Gastroesophageal sphincter (tissue), 4 donors: Measurements from ENCODE around the gene NTNG2. TPM values are rescaled to one million over a fixed set of nuclear protein-coding genes. Genes with fewer than 3 reads are reported as not detected.

Source experiments
- ATAC-seq: fragments of 150-250 bp; one replicate; pipeline ENCODE4 v1.9.1; 2016; ENCODE audit warnings: mild to moderate bottlenecking, moderate library complexity
- H3K27ac ChIP-seq, 4 donors: fragments of 200-600 bp; sonication (generic) in 3 of 4; 1 replicate in 3 of 4; 2 replicates in 1 of 4; pipeline ENCODE4 v1.5.1; 2016 to 2019
- H3K27me3 ChIP-seq: fragments of 200-600 bp; sonication (generic); one replicate; pipeline ENCODE4 v1.5.1; 2019
- H3K36me3 ChIP-seq, 2 donors: fragments of 200-600 bp; sonication (generic); one replicate each; pipeline ENCODE4 v1.5.1; 2019; ENCODE audit warnings: control low read depth in 1 of 2
- H3K4me1 ChIP-seq, 3 donors: fragments of 200-600 bp; sonication (generic); 1 replicate in 2 of 3; 2 replicates in 1 of 3; pipeline ENCODE4 v1.5.1; 2016 to 2019; ENCODE audit warnings: control low read depth in 2 of 3
- H3K4me3 ChIP-seq, 2 donors: fragments of 200-600 bp; sonication (generic); one replicate each; pipeline ENCODE4 v1.5.1; 2019; ENCODE audit warnings: mild to moderate bottlenecking in 1 of 2, moderate library complexity in 1 of 2
- H3K9me3 ChIP-seq, 3 donors: fragments of 200-600 bp; sonication (generic); one replicate each; pipeline ENCODE4 v1.5.1; 2017 to 2019; ENCODE audit warnings: control low read depth in 2 of 3
- EP300 ChIP-seq: sonication (generic); formaldehyde crosslinking; IDR thresholded peaks from one replicate; pipeline ENCODE4 v1.6.1; 2017; ENCODE audit warnings: antibody characterized with exemption, mild to moderate bottlenecking
- POLR2A ChIP-seq, 2 donors: fragments of 450-650 bp; IDR thresholded peaks; one replicate each; pipeline ENCODE4 v1.6.1; 2017; ENCODE audit warnings: antibody characterized with exemption in 2 of 2, mild to moderate bottlenecking in 2 of 2, moderate library complexity in 1 of 2
- POLR2AphosphoS5 ChIP-seq: sonication (generic); formaldehyde crosslinking; IDR thresholded peaks from one replicate; pipeline ENCODE4 v1.6.1; 2017; ENCODE audit warnings: antibody characterized with exemption
- WGBS, 2 donors: methylation state at CpG; one replicate each; pipeline ENCODE4 v1.1.5; 2018; ENCODE audit warnings: low coverage in 1 of 2; 5-methylcytosine and 5-hydroxymethylcytosine counted together
- total RNA-seq, 4 donors: library from RNA; depleted of rRNA; stranded (reverse); fragments of >200 nt; gene quantifications; one replicate each; pipeline ENCODE4 v1.1.0, GENCODE V29; 2016
- TF ChIP-seq, protein P1 (sequence below), 4 experiments: fragments of 200-600 bp in 2 of 4; fragments of 450-650 bp in 2 of 4; sonication (generic) in 1 of 4; IDR thresholded peaks; one replicate each; pipeline ENCODE4 v1.5.1; 2017 to 2019; ENCODE audit warnings: antibody characterized with exemption in 4 of 4, mild to moderate bottlenecking in 2 of 4, moderate library complexity in 2 of 4

Gene NTNG2
- total RNA-seq, 4 donors from 2014 or later: 0.81 to 1.6 (median 1.3) TPM

- Histone ChIP-seq H3K27ac (peak overlapping the region in 1 of 4 donors; percentile 28), H3K36me3 (no peaks in the 10 kb centered on the region), H3K9me3 (no peaks in the 10 kb centered on the region), H3K27me3 (peaks cover 96% of the 10 kb centered on the region), H3K4me1 (peaks cover 0 to 48% (median 20%) of the 10 kb centered on the region in 3 donors), H3K4me3 (peak overlapping the region; percentile 31 to 76)
- ATAC-seq: peak; percentile 6
- 20 to 27% methylated on average over 2 to 3 of the region's 50 CpGs for WGBS, 2 donors
- TF ChIP-seq EP300 (no peak), POLR2AphosphoS5 (no peak), POLR2A (IDR thresholded peaks at IDR 0.05) (no peak)
- TF ChIP-seq, protein P1, sequence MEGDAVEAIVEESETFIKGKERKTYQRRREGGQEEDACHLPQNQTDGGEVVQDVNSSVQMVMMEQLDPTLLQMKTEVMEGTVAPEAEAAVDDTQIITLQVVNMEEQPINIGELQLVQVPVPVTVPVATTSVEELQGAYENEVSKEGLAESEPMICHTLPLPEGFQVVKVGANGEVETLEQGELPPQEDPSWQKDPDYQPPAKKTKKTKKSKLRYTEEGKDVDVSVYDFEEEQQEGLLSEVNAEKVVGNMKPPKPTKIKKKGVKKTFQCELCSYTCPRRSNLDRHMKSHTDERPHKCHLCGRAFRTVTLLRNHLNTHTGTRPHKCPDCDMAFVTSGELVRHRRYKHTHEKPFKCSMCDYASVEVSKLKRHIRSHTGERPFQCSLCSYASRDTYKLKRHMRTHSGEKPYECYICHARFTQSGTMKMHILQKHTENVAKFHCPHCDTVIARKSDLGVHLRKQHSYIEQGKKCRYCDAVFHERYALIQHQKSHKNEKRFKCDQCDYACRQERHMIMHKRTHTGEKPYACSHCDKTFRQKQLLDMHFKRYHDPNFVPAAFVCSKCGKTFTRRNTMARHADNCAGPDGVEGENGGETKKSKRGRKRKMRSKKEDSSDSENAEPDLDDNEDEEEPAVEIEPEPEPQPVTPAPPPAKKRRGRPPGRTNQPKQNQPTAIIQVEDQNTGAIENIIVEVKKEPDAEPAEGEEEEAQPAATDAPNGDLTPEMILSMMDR (IDR thresholded peaks at IDR 0.05): no peak
Observed at GRCh38 chr9:132160802-132161742, 786 bp upstream of the NTNG2 start.

DNA sequence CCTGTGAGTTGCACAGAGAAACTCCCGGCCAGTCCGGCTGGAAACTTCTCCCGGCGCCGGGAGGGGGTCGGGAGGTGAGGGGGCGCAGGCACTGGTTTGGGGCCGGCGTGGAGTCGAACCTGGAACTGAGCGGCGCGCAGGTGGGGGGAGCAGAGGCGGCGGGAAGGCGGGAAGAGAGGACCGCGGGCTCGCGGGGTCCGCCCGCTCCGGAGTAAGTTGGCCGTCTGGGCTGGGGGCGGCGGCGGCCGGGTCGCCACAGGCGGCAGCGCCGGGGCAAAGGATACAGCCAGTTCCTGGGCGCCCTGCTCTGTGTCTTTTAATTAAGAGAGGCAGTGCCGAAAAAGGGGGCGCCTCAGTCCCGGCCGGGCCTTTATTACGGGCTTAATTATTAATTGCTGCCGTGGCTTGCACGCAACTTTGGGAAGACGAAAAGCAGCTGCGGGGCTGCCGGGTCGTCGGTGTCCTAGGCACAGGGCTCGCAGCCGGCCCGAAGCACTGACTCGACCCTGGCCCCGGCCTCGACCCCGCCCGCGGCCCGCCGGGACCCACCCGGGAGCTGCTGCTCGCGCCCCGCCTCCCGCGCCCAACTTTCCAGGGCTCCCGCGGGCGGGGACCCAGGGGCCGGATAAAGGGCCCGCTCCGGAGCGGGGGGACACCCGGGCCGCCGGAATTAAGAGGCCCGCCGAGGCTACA, 1.1 kb downstream of the NTNG2 start:
- no CpG with 5 or more reads among the region's 74 CpGs for WGBS, 2 donors
- no peaks in the 10 kb centered on the region for H3K36me3 ChIP-seq
- ATAC-seq: no peak
- H3K27me3 ChIP-seq: peaks cover 96% of the 10 kb centered on the region
- H3K4me1 ChIP-seq: peaks cover 0 to 48% (median 20%) of the 10 kb centered on the region in 3 donors
- no peaks in the 10 kb centered on the region for H3K9me3 ChIP-seq
- H3K27ac ChIP-seq: peak overlapping the region in 2 of 4 donors; percentile 2 to 51
- H3K4me3 ChIP-seq: peak overlapping the region; percentile 51 to 76
- no peak for TF ChIP-seq POLR2AphosphoS5
- no peak for TF ChIP-seq POLR2A (IDR thresholded peaks at IDR 0.05)
- TF ChIP-seq, protein P1 (IDR thresholded peaks at IDR 0.05): no peak
- TF ChIP-seq EP300: no peak

DNA sequence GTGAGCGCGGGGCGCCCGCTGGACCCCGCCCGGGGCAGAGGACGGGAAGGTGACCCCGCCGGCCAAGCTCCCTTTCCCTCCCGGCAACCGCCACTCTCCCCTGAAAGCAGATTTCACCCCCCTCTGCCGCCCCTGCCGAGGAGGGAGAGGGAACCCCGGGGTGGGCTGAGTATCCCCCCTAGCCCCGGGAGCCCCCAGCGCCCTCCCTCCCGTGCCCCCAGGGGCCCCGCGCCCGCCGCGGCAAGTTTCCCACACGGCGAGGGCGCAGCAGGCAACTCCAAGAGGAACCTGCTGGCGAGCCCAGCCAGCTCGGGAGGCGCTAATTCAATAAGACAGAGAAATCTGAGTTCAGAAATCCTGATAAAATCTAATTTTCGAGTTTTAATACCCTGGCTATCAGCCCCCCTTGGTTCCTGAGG, 1.6 kb downstream of the NTNG2 start:
- no peak for ATAC-seq

DNA sequence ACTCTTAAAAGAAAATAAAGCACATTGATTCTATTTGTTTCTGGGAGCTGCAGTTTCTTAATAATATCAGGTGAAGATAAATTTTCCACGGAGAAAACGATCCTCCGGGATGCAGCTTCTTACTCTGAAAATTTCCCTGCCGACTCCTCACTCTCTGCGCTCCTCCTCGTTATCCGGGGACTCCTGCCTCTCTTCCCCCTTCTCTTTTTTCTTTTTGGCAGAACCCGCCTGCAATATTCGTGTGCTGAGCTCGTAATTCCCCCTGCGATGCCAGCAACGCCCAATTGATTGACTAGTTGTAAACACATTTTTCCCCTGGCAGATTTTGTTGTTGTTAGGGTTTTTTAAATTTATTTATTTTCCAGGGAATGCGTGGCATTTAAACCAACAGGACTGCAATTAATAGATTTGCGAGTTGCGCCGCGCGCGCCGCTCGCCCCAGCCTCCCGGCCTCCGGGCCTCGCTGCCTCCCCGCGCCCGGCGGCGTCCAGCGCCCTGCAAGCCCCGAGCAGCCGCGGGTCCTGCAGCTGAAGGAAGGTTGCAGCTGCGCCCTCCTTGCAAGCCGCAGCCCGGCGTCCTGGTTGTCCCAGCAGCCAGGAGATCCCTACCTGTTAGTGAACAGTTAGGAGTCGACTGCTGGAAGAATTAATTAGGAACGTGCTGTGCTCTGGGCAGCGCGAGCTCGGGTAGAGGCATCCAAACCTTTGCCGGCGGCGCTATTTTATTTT, 2.2 kb downstream of the NTNG2 start:
- peak overlapping the region in 1 of 2 donors; percentile 76 for H3K4me3 ChIP-seq
- 4 to 12% methylated on average over 16 of the region's 45 CpGs for WGBS, 2 donors
- no peak for ATAC-seq

More for the DNA sequence above, 1.6 kb downstream of the NTNG2 start:
- Histone ChIP-seq H3K27ac (peak overlapping the region in 2 of 4 donors; percentile 2 to 51), H3K4me3 (peak overlapping the region; percentile 51 to 76), H3K36me3 (no peaks in the 10 kb centered on the region), H3K4me1 (peaks cover 0 to 48% (median 20%) of the 10 kb centered on the region in 3 donors), H3K27me3 (peaks cover 96% of the 10 kb centered on the region), H3K9me3 (no peaks in the 10 kb centered on the region)
- 0% methylated on average over 1 to 3 of the region's 29 CpGs for WGBS, 2 donors
- TF ChIP-seq EP300 (no peak), POLR2A (IDR thresholded peaks at IDR 0.05) (no peak), POLR2AphosphoS5 (no peak)
- TF ChIP-seq, protein P1 (IDR thresholded peaks at IDR 0.05): no peak

More for the DNA sequence above, 2.2 kb downstream of the NTNG2 start:
- Histone ChIP-seq H3K27ac (peak overlapping the region in 1 of 4 donors; percentile 51), H3K27me3 (peaks cover 96% of the 10 kb centered on the region), H3K9me3 (no peaks in the 10 kb centered on the region), H3K4me1 (peaks cover 0 to 48% (median 20%) of the 10 kb centered on the region in 3 donors), H3K36me3 (no peaks in the 10 kb centered on the region)
- TF ChIP-seq, protein P1 (IDR thresholded peaks at IDR 0.05): no peak
- TF ChIP-seq POLR2AphosphoS5 (no peak), EP300 (no peak), POLR2A (IDR thresholded peaks at IDR 0.05) (no peak)
